H1 (cell line): ENCODE data around the gene PHYHD1. TPM values are rescaled to one million over a fixed set of nuclear protein-coding genes. Genes with fewer than 3 reads are reported as not detected.

Source experiments
- CREB1 ChIP-seq: IDR thresholded peaks from 2 replicates; pipeline ENCODE4 v1.6.1; 2012; ENCODE audit warnings: inconsistent platforms
- KDM5A ChIP-seq: fragments of 200-600 bp; IDR thresholded peaks from 2 replicates; pipeline ENCODE4 v1.7.1; 2012; ENCODE audit warnings: mild to moderate bottlenecking, low read length, inconsistent platforms, mixed read lengths
- NANOG ChIP-seq: IDR thresholded peaks from 2 replicates; pipeline ENCODE4 v1.6.1; 2011; ENCODE audit warnings: low read length, low read depth, mild to moderate bottlenecking, inconsistent platforms; ENCODE audit not compliant: insufficient read depth, poor library complexity, severe bottlenecking
- SP1 ChIP-seq: IDR thresholded peaks from 2 replicates; pipeline ENCODE4 v1.6.1; 2011; ENCODE audit warnings: low read depth, low read length
- SP2 ChIP-seq: IDR thresholded peaks from 2 replicates; pipeline ENCODE4 v1.6.1; 2012; ENCODE audit warnings: mild to moderate bottlenecking, low read length, inconsistent platforms
- SRF ChIP-seq: IDR thresholded peaks from 2 replicates; pipeline ENCODE4 v1.6.1; 2011; ENCODE audit warnings: mild to moderate bottlenecking, low read depth, low read length, moderate library complexity
- SUZ12 ChIP-seq: fragments of 200-600 bp; sonication (generic); IDR thresholded peaks from 2 replicates; pipeline ENCODE4 v1.6.1; 2012; ENCODE audit warnings: mild to moderate bottlenecking, inconsistent platforms, low read length, moderate library complexity, mixed read lengths
- TBP ChIP-seq: IDR thresholded peaks from 2 replicates; pipeline ENCODE4 v1.6.1; 2011; ENCODE audit warnings: low read depth, low read length, improper control_type of control experiment
- TEAD4 ChIP-seq: IDR thresholded peaks from 2 replicates; pipeline ENCODE4 v1.6.1; 2012; ENCODE audit warnings: low read depth, low read length, inconsistent platforms, mixed read lengths
- polyA plus RNA-seq, 7 experiments: library from polyadenylated mRNA; depleted of rRNA in 3 of 7; stranded (reverse) in 5 of 7; unstranded in 2 of 7; fragments of >200 nt in 5 of 7; fragments of 200-250 nt in 2 of 7; gene quantifications; 1 replicate in 5 of 7; 2 replicates in 1 of 7; 4 replicates in 1 of 7; pipeline versions ENCODE4 v1.2.1 to v1.2.3, GENCODE V29; 2011 to 2013; ENCODE audit warnings: missing spikeins in 2 of 7, mixed read lengths in 2 of 7
- total RNA-seq: library from RNA; stranded (reverse); fragmentation: NEBNext Ultra II Directional; extraction: Animal tissue kit (Norgen Biotek cat#: 25700); gene quantifications from 2 replicates; pipeline ENCODE4 v1.2.1, GENCODE V29; 2021
- TF ChIP-seq, protein P1 (sequence below): fragments of 300-600 bp; sonication (generic); IDR thresholded peaks from 2 replicates; pipeline ENCODE4 v1.7.1; 2012; ENCODE audit warnings: low read length, moderate library complexity, mild to moderate bottlenecking, inconsistent platforms; ENCODE audit not compliant: insufficient replicate concordance

The PHYHD1 gene
- total and polyA plus RNA-seq, 2 of the 8 experiments (the other 6 are each of a cell fraction or from before 2014, with no cell fraction given), result 14.1 to 25.6 TPM

DNA sequence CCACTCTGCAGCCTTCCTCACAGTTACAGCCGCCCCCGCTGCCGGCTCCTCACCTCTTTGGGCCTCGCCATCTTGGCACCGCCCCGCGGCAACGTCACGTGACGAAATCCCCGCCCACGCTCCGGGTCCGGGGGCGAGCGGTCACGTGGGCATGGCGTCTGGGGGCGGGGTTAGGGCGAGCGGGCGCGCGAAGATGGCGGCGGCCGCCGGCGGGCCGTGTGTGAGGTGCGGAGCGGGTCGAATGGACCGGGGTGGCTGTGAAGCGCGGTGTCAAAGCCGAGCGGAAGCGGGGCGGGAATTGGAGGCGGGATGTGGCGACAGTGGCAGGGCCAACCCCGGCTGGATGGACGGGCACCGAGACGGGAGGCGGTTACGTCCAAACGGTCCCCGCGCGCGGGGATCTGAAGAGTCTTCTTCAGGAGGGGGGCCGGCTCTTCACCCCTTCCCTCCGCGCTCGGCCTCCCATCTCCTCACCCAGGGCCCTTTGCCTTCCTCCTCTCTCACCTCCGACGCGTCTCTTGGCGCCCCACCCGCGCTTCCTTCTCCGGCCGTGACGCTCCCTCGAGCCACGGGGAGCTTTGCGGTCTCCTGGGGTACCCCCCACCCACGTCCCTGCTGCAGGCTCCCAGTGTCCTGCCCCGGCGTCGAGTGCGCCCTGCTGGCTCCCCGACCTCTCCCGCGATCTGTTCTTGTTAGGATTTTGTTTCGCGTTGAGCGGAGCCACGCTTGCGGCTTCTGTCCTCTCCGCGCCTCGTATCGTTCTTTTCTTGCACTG, 26.9 kb downstream of the PHYHD1 start, which contains the start of the genes DOLK and NUP188 (continued):
- TF ChIP-seq, protein P1, sequence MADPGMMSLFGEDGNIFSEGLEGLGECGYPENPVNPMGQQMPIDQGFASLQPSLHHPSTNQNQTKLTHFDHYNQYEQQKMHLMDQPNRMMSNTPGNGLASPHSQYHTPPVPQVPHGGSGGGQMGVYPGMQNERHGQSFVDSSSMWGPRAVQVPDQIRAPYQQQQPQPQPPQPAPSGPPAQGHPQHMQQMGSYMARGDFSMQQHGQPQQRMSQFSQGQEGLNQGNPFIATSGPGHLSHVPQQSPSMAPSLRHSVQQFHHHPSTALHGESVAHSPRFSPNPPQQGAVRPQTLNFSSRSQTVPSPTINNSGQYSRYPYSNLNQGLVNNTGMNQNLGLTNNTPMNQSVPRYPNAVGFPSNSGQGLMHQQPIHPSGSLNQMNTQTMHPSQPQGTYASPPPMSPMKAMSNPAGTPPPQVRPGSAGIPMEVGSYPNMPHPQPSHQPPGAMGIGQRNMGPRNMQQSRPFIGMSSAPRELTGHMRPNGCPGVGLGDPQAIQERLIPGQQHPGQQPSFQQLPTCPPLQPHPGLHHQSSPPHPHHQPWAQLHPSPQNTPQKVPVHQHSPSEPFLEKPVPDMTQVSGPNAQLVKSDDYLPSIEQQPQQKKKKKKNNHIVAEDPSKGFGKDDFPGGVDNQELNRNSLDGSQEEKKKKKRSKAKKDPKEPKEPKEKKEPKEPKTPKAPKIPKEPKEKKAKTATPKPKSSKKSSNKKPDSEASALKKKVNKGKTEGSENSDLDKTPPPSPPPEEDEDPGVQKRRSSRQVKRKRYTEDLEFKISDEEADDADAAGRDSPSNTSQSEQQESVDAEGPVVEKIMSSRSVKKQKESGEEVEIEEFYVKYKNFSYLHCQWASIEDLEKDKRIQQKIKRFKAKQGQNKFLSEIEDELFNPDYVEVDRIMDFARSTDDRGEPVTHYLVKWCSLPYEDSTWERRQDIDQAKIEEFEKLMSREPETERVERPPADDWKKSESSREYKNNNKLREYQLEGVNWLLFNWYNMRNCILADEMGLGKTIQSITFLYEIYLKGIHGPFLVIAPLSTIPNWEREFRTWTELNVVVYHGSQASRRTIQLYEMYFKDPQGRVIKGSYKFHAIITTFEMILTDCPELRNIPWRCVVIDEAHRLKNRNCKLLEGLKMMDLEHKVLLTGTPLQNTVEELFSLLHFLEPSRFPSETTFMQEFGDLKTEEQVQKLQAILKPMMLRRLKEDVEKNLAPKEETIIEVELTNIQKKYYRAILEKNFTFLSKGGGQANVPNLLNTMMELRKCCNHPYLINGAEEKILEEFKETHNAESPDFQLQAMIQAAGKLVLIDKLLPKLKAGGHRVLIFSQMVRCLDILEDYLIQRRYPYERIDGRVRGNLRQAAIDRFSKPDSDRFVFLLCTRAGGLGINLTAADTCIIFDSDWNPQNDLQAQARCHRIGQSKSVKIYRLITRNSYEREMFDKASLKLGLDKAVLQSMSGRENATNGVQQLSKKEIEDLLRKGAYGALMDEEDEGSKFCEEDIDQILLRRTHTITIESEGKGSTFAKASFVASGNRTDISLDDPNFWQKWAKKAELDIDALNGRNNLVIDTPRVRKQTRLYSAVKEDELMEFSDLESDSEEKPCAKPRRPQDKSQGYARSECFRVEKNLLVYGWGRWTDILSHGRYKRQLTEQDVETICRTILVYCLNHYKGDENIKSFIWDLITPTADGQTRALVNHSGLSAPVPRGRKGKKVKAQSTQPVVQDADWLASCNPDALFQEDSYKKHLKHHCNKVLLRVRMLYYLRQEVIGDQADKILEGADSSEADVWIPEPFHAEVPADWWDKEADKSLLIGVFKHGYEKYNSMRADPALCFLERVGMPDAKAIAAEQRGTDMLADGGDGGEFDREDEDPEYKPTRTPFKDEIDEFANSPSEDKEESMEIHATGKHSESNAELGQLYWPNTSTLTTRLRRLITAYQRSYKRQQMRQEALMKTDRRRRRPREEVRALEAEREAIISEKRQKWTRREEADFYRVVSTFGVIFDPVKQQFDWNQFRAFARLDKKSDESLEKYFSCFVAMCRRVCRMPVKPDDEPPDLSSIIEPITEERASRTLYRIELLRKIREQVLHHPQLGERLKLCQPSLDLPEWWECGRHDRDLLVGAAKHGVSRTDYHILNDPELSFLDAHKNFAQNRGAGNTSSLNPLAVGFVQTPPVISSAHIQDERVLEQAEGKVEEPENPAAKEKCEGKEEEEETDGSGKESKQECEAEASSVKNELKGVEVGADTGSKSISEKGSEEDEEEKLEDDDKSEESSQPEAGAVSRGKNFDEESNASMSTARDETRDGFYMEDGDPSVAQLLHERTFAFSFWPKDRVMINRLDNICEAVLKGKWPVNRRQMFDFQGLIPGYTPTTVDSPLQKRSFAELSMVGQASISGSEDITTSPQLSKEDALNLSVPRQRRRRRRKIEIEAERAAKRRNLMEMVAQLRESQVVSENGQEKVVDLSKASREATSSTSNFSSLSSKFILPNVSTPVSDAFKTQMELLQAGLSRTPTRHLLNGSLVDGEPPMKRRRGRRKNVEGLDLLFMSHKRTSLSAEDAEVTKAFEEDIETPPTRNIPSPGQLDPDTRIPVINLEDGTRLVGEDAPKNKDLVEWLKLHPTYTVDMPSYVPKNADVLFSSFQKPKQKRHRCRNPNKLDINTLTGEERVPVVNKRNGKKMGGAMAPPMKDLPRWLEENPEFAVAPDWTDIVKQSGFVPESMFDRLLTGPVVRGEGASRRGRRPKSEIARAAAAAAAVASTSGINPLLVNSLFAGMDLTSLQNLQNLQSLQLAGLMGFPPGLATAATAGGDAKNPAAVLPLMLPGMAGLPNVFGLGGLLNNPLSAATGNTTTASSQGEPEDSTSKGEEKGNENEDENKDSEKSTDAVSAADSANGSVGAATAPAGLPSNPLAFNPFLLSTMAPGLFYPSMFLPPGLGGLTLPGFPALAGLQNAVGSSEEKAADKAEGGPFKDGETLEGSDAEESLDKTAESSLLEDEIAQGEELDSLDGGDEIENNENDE, result no peak
- TF ChIP-seq CREB1, result peak; percentile 85
- peak; percentile 90 for TF ChIP-seq TBP
- TF ChIP-seq SRF, result no peak
- TF ChIP-seq SP2, result no peak
- TF ChIP-seq TEAD4, result no peak
- TF ChIP-seq SUZ12, result no peak
- TF ChIP-seq NANOG, result peak; percentile 29
- peak; percentile 40; the same call in 1 of the 2 replicates for TF ChIP-seq SP1
- TF ChIP-seq KDM5A, result 0 out of 2 replicates have a peak, but pooled peaks have one; percentile 83
